Lower leg skin (tissue), 3 donors: ENCODE measurements around the gene RCE1.

Source experiments
- POLR2A ChIP-seq, 2 donors: fragments of 450-650 bp; IDR thresholded peaks; one replicate each; pipeline ENCODE4 v1.6.1; 2016 to 2017; ENCODE audit warnings: antibody characterized with exemption in 2 of 2, mild to moderate bottlenecking in 1 of 2, moderate library complexity in 1 of 2
- TF ChIP-seq, protein P1 (sequence below), 3 donors: fragments of 450-650 bp; IDR thresholded peaks; one replicate each; pipeline ENCODE4 v1.5.1; 2016; ENCODE audit warnings: antibody characterized with exemption in 3 of 3, mild to moderate bottlenecking in 3 of 3, moderate library complexity in 2 of 3

DNA sequence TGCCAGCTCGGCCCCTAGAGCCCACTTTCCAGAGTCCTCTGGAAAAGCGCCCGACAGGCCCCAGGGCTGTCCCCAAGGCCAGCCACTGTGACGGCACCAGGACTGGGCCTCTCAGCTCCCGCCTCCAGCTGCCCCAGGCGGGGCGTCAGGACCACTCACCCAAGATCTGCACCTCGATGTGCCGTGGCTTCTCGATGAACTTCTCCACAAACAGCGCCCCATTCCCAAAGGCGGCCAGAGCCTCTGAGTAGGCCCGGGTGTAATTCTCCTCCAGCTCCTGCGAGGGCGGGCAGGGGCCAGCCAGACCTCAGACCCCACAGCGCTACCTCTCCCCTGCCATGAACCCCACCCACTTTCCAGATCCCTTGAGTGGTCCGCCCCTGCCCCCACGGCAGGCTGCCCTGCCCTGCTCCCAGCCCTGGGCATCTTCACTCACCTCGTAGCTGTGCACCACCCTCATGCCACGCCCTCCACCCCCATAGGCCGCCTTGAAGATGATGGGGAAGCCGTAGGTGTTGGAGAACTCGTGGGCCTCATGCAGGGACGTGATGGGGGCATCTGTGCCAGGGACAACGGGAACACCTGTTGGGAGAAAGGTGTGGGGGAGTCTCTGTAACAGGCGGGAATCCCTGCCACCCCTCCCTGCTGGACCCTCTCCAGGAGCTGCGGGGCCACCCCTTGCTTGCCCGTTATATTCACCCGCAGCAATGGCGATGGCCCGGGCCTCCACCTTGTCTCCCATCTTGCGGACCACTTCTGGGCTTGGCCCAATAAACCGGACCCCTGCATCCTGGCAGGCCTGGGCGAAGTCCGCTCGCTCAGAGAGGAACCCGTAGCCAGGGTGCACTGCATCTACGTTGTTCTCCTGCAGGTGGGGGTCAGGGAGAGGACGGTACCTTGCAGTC lies 27.6 kb downstream of the RCE1 start:
- TF ChIP-seq, protein P1, sequence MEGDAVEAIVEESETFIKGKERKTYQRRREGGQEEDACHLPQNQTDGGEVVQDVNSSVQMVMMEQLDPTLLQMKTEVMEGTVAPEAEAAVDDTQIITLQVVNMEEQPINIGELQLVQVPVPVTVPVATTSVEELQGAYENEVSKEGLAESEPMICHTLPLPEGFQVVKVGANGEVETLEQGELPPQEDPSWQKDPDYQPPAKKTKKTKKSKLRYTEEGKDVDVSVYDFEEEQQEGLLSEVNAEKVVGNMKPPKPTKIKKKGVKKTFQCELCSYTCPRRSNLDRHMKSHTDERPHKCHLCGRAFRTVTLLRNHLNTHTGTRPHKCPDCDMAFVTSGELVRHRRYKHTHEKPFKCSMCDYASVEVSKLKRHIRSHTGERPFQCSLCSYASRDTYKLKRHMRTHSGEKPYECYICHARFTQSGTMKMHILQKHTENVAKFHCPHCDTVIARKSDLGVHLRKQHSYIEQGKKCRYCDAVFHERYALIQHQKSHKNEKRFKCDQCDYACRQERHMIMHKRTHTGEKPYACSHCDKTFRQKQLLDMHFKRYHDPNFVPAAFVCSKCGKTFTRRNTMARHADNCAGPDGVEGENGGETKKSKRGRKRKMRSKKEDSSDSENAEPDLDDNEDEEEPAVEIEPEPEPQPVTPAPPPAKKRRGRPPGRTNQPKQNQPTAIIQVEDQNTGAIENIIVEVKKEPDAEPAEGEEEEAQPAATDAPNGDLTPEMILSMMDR (IDR thresholded peaks at IDR 0.05) = no peak
- TF ChIP-seq POLR2A (IDR thresholded peaks at IDR 0.05) = no peak
